Measurements from ENCODE around the gene UBQLN4.

Gene UBQLN4

GRCh38 chr1:156052862-156053767 is 483 bp downstream of the UBQLN4 start:
- H4K20me1 ChIP-seq (ENCODE audit: insufficient read depth, low read length, poor library complexity, severe bottlenecking): peaks cover 7% of the 10 kb centered on the region
- peak; percentile 44 for TF ChIP-seq CTCF (conservative IDR thresholded peaks at IDR 0.05; ENCODE audit: low read length)
- TF ChIP-seq EZH2phosphoT487 (IDR thresholded peaks at IDR 0.05; ENCODE audit: borderline replicate concordance): no peak
- peaks cover 1% of the 10 kb centered on the region; the same call in 1 of the 2 replicates for H3K36me3 ChIP-seq (ENCODE audit: insufficient read depth, low read length)
- peaks cover 3% of the 10 kb centered on the region; the same call in 1 of the 2 replicates for H3F3A ChIP-seq (ENCODE audit: low read depth)
- peak overlapping the region; percentile 96 for H3K4me3 ChIP-seq (ENCODE audit: low read length, poor library complexity, severe bottlenecking)
- H3K9me2 ChIP-seq (replicated peaks; ENCODE audit: low read depth, low read length): no peaks in the 10 kb centered on the region
- no peaks in the 10 kb centered on the region for H3K9me3 ChIP-seq (ENCODE audit: insufficient read depth, low read depth, low read length)
- H2AFZ ChIP-seq (ENCODE audit: low read length): peak overlapping the region; percentile 56
- H3K9ac ChIP-seq (ENCODE audit: low read depth, low read length, poor library complexity, severe bottlenecking): peak overlapping the region; percentile 98
- H3K79me2 ChIP-seq (ENCODE audit: insufficient read depth, low read length): peaks cover 42% of the 10 kb centered on the region
- peaks cover 20% of the 10 kb centered on the region for H3K4me1 ChIP-seq (ENCODE audit: insufficient read depth, low read length, poor library complexity, severe bottlenecking)
- H3K4me2 ChIP-seq (ENCODE audit: low read depth, low read length, poor library complexity, severe bottlenecking): peak overlapping the region; percentile 63
- no peaks in the 10 kb centered on the region for H3K27me3 ChIP-seq (ENCODE audit: insufficient read depth, low read length, poor library complexity, severe bottlenecking)

- TF ChIP-seq CTCF (conservative IDR thresholded peaks at IDR 0.05; ENCODE audit: low read length) (no peak), EZH2phosphoT487 (IDR thresholded peaks at IDR 0.05; ENCODE audit: borderline replicate concordance) (no peak)
- Histone ChIP-seq H3K9ac (ENCODE audit: low read depth, low read length, poor library complexity, severe bottlenecking) (no peak overlapping the region), H3K36me3 (ENCODE audit: insufficient read depth, low read length) (peaks cover 6% of the 10 kb centered on the region; the same call in 1 of the 2 replicates)
Measured at GRCh38 chr1:156051011-156051725, 2.4 kb downstream of the UBQLN4 start.

GRCh38 chr1:156050376-156050775 is 3.2 kb downstream of the UBQLN4 start:
- Histone ChIP-seq H3K4me1 (ENCODE audit: insufficient read depth, low read length, poor library complexity, severe bottlenecking) (peaks cover 10% of the 10 kb centered on the region), H3K9ac (ENCODE audit: low read depth, low read length, poor library complexity, severe bottlenecking) (no peak overlapping the region), H2AFZ (ENCODE audit: low read length) (no peak overlapping the region), H3K4me3 (ENCODE audit: low read length, poor library complexity, severe bottlenecking) (no peak overlapping the region), H3K9me3 (ENCODE audit: insufficient read depth, low read depth, low read length) (no peaks in the 10 kb centered on the region), H3K36me3 (ENCODE audit: insufficient read depth, low read length) (peaks cover 6% of the 10 kb centered on the region; the same call in 1 of the 2 replicates), H3K79me2 (ENCODE audit: insufficient read depth, low read length) (peaks cover 30% of the 10 kb centered on the region), H4K20me1 (ENCODE audit: insufficient read depth, low read length, poor library complexity, severe bottlenecking) (peaks cover 7% of the 10 kb centered on the region), H3F3A (ENCODE audit: low read depth) (peaks cover 3% of the 10 kb centered on the region; the same call in 1 of the 2 replicates), H3K9me2 (replicated peaks; ENCODE audit: low read depth, low read length) (no peaks in the 10 kb centered on the region), H3K27me3 (ENCODE audit: insufficient read depth, low read length, poor library complexity, severe bottlenecking) (no peaks in the 10 kb centered on the region), H3K4me2 (ENCODE audit: low read depth, low read length, poor library complexity, severe bottlenecking) (peak overlapping the region; percentile 17)
- TF ChIP-seq EZH2phosphoT487 (IDR thresholded peaks at IDR 0.05; ENCODE audit: borderline replicate concordance) (no peak), CTCF (conservative IDR thresholded peaks at IDR 0.05; ENCODE audit: low read length) (no peak)

More at GRCh38 chr1:156051011-156051725, 2.4 kb downstream of the UBQLN4 start:
- H3K79me2 ChIP-seq (ENCODE audit: insufficient read depth, low read length): peaks cover 36% of the 10 kb centered on the region
- no peaks in the 10 kb centered on the region for H3K9me2 ChIP-seq (replicated peaks; ENCODE audit: low read depth, low read length)
- H3K4me1 ChIP-seq (ENCODE audit: insufficient read depth, low read length, poor library complexity, severe bottlenecking): peaks cover 16% of the 10 kb centered on the region
- no peaks in the 10 kb centered on the region for H3K9me3 ChIP-seq (ENCODE audit: insufficient read depth, low read depth, low read length)
- H2AFZ ChIP-seq (ENCODE audit: low read length): no peak overlapping the region
- H3K4me2 ChIP-seq (ENCODE audit: low read depth, low read length, poor library complexity, severe bottlenecking): peak overlapping the region; percentile 63
- peaks cover 7% of the 10 kb centered on the region for H4K20me1 ChIP-seq (ENCODE audit: insufficient read depth, low read length, poor library complexity, severe bottlenecking)
- no peaks in the 10 kb centered on the region for H3K27me3 ChIP-seq (ENCODE audit: insufficient read depth, low read length, poor library complexity, severe bottlenecking)
- peaks cover 3% of the 10 kb centered on the region; the same call in 1 of the 2 replicates for H3F3A ChIP-seq (ENCODE audit: low read depth)
- H3K4me3 ChIP-seq (ENCODE audit: low read length, poor library complexity, severe bottlenecking): no peak overlapping the region
